ENCODE measurements around the gene NXPH3.
"Not testable (repeated sequence)": the region's sequence is repeated elsewhere in the genome, so short reads cannot be mapped to it uniquely, and the experiment has no call there.

The NXPH3 gene

DNA sequence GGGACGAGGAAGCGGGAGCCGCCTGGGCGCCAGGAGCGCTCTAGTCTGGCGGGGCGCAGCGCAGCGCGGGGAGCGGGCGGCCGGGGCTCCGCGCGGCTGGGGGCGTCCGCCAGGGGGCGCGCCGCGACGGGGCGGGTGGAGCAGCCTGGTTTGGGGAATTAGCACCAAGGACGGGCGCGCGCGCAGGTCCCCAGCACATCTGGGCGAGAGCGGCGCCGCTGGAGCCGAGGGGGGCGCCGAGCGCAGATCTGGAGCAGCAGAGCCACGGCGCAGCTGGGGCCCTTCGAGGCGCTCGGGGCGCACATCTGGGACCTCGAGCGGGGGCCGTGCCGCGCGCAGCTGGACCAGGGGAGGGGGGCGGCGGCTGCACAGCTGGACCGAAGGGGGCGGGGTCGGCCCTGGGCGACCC lies at the start of gene NXPH3:
TSS of gene NXPH3 (plus strand) at position 193 of the 409 bp plus-strand sequence. CDS start 349 bp downstream, outside the sequence.
- no peak for DNase-seq

GRCh38 chr17:49527927-49528651 lies 47.6 kb upstream of the NXPH3 start:
- DNase-seq, result no peak

- no peak for DNase-seq
These were observed 46.7 kb upstream of the NXPH3 start for GRCh38 chr17:49528966-49529365.

GRCh38 chr17:49530118-49530517 lies 45.6 kb upstream of the NXPH3 start:
- DNase-seq, result no peak

- DNase-seq, result no peak
These were observed 31.8 kb upstream of the NXPH3 start for GRCh38 chr17:49543860-49544259.

DNA sequence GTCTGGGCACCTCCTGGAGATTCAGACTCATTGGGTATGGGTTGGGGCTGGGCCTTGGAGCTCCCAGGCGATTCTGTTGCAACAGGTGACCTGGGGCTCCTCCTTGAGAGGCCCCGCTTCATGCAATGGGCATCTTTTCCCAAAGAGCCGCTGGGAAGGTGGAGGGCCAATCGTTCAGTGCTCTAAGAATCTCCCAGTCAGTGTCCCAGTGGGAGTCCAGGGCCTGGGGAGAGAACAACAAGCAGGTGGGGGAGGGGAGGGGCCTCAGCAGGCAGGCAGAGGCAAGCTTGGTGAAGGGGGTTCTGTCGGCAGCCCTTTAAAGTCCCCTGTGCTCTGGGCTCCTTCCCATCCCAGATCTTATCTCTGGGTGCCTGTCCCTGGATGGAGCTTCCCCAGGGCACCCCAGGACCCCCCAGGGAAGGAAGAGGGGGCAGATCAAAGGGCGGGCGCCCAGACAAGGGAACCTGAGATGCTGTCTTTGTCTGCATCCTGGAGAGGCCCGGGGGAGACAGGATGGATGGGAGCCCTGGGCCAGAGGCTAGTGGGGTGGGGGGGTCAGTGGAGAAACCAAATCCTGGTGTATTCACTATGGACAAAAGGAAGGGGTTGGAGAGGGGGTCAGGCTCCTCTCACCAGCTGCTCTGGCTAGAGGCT lies 30.5 kb upstream of the NXPH3 start:
- no peak for DNase-seq

DNA sequence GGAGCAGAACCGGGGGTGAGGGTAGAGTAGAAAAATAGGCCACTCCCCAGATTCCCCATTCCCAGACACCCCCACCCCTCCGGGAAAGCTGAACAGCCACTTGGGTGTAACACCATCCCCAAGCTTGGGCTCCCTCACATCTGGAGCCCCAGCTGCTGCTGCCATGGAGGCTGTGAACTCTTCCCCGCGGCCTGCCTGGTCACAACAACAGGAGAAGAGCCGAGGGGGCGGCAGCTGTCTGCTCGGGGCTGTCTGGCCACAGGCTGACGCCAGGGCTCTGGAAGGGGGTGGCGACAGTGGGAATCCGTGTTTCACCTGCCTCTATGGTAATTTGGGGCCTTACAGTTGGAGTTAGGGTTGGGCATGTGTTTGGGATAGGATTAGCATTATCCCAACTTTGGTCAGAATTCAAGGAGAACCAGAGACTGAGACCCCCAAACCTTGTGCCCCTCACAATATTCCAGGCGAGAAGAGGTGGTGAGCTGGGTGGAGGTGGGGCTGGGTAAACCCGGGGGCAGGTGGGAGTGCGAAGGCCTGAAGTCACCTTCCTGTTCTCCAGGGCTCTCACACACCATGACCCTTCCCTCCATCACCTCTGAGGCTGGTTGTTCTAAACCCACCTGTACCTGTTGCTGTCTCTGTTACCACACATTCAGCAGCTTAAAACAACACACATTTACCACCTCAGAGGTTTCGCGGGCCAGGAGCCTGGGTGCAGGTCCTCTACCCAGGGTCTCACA lies 29.7 kb upstream of the NXPH3 start:
- DNase-seq, result no peak

DNA sequence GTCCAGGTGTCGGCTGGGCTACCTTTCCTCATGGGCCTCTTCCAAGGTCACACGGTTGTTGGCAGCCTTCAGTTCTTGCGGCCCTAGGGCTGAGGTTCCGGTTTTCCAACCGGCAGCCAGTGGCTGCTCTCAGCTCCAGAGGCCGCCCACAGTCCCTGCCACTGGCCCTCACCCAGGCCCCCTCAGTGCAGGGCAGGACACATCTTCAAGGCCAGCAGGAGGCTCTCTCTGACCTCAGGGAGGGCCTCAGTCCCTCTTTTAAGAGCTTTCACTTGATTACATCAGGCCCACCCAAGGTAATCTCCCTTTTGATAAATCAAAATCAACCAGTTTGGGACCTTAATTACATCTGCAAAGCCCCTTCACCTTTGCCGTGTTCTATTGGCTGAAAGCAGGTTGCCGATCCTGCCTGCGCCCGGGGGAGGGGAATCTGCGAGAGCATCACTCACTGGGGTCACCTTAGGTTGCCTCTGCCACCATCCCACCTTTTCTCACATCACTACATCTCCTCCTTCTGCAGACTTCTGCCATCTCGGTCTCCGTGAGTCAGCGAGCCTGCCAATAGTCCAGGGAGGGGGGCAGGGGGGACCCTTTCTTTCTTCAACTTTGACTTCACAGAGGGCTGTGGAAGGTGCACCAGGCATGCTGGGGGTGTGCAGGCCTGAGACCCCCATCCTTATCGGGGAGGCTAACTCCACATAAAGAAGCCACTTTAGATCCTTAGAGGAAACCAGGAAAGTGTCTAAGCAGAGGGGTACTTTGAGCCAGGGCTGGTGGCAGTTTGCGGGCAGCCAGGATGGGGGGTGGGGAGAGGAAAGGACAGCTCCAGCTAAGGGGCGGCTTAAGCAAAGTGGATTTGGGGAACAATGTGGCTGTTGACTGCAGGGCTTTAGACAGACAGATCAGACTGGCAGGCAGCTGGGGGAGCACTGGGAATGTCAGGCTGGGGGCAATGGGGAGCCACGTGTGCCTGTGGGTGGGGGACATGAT lies 28.8 kb upstream of the NXPH3 start:
- no peak for DNase-seq

GRCh38 chr17:49547566-49547965 lies 28.1 kb upstream of the NXPH3 start:
- DNase-seq, result no peak

GRCh38 chr17:49548051-49548505 lies 27.6 kb upstream of the NXPH3 start:
- DNase-seq, result no peak

GRCh38 chr17:49548506-49549310 lies 27.0 kb upstream of the NXPH3 start:
- no peak for DNase-seq

DNA sequence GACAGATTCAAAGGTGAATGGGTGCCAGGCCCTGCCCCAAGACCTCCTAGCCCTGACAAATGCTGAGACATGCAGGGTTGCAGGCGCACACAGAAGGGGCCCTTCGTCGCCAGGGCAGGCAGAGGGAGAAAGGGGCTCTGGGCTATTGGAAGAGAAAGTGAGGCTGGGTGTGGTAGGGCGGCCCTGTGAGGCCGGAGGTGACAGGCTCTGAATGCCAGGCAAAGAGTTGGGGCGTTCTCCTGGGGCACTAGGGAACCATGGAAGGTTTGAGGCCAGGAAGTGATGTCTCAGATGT lies 26.4 kb upstream of the NXPH3 start:
- no peak for DNase-seq

GRCh38 chr17:49549691-49550678 lies 25.7 kb upstream of the NXPH3 start:
- no peak for DNase-seq

DNA sequence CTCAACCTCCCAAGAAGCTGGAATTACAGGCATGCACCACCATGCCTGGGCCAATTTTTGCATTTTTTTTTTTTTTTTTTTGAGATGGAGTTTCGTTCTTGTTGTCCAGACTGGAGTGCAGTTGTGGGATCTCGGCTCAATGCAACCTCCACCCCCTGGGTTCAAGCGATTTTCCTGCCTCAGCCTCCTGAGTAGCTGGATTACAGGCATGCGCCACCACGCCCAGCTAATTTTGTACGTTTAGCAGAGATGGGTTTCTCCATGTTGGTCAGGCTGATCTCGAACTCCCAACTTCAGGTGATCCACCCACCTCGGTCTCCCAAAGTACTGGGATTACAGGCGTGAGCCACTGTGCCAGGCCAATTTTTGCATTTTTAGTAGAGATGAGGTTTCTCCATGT lies 24.9 kb upstream of the NXPH3 start:
- DNase-seq, result not testable (repeated sequence)

DNA sequence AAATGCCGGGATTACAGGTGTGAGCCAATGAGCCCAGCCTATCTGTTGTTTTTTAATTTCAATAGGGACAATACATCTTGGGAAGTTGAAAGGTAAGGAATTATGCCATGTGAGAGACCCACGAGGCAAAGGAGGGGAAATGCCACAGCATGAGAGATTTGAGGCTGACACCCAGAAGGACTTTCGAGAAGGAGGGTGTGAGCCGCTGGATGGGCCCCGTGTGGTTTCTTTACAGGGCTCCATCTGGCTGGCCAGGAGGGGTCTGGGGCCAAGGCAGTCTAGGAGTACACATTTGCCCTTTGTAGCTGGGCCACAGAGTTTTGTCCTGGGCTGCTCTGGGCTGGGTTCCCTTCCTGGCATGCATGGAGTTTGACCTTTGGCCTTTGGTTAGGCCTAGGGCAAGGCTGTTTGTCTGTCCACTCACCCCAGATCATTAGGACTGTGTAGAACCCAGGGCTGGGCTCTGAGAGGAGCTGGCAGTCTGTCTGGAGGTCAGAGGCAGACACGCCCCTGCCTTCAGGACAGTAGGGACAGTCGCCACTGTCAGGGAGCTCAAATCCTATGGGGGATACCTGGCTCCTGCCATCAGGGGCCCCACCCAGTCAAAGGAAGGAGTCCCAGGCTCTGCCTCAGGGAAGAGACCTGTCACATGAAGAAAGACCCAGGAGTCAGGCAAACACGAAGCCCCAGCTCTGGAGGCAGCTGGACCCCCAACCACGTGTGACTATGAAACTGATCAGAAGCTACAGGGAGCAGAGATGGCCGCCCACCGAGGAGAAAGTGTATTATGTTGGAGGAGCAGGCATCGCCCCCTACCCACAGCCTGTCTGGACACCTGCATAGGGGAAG lies 24.2 kb upstream of the NXPH3 start:
- no peak for DNase-seq

DNA sequence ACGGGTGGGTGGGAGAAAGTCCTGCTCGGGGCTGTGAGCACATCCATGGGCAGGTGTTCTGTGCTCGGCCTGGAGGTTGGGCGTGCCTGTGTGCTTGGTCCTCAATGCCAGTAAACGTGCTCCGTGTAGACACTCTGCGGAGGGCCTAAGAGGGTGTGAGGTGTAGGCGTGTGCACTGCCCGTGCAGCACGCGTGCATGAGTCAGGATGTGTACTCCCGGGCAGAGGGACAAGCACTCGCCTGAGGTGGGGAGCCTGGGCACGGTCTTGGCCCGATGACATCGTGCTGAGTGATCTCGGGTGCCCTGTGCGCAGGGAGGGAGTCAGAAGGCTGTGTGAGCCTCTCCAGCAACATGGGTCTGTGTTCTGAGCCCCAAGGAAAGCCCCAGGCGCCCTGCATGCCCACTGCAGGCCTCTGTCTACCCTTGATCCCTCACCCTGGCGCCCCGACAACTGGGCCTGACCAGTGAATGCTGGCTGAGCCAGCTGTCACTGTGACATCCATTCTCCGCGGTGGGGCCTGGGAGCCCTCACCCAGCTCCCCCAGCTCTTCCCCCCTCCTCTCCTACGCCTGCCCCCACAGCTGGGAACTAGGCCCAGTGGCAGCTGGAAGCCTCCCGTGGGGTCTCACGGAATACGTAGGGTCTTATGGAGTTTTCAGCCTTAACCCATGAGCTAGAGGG lies 23.5 kb upstream of the NXPH3 start:
- no peak for DNase-seq

DNA sequence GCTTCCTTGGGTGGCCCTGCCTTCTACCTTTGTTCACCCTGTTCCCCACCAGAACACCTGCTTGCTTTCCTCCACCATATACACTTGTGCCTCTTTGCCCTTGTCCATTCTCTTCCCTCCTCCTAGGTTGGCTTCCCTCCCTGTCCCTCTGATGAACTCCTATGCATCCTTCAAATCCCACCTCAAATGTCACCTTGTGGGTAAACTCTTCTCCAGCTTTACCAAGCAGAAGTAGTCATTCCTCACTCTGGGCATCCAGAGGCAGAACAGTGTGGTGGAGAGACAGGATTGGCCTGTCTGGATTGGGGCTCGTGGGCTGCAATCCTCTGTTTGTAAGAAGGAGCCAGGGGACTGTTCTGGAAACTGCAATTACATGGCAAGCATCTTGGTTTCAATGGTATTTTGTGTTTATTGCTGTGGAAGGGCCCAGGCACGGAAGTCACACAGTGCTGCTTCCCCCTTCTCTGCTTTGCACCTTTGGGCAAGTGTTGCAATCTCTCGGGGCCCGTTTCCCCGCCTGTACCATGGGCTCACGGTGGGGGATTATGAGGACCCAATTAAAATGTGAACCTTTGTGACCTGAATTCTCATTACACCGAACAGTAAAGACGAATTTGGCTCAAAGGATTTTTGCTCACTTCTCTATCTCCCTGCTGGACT lies 21.9 kb upstream of the NXPH3 start:
- no peak for DNase-seq

GRCh38 chr17:49554694-49555494 lies 20.8 kb upstream of the NXPH3 start:
- DNase-seq, result no peak
